IPS-NIHi7 (cell line): ENCODE results near the gene KRTAP2-1.
"Not testable (repeated sequence)": the region's sequence is repeated elsewhere in the genome, so short reads cannot be mapped to it uniquely, and the experiment has no call there.

Experiments
- DNase-seq: peaks from one replicate; pipeline ENCODE4 v3.0.0; 2012; ENCODE audit warnings: mixed read lengths; ENCODE audit errors: extremely low spot score

The KRTAP2-1 gene, protein sequence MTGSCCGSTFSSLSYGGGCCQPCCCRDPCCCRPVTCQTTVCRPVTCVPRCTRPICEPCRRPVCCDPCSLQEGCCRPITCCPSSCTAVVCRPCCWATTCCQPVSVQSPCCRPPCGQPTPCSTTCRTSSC

DNA sequence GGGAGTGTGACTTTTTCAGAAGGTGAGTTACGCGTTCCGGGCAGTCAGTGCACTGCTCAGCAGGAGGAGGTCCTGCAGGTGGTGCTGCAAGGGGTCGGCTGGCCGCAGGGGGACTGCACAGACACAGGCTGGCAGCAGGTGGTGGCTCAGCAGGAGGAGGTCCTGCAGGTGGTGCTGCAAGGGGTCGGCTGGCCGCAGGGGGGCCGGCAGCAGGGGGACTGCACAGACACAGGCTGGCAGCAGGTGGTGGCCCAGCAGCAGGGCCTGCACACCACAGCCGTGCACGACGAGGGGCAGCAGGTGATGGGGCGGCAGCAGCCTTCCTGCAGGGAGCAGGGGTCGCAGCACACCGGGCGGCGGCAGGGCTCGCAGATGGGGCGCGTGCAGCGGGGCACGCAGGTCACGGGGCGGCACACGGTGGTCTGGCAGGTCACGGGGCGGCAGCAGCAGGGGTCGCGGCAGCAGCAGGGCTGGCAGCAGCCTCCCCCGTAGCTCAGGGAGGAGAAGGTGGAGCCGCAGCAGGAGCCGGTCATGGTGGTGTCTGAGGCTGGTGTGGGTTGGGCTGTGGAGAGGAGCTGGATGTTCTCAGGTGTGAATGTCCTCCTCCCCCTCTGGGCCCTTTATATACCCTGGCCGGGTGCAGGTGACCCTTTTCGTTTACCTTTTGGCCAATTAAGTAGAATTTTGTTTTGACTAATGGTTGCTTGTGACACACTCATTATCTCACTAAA, at the start of gene KRTAP2-1:
Gene KRTAP2-1 (minus strand): TSS at position 582 of the 731 bp plus-strand sequence. CDS start 49 bp downstream, at position 533.
- not testable (repeated sequence) for DNase-seq

DNA sequence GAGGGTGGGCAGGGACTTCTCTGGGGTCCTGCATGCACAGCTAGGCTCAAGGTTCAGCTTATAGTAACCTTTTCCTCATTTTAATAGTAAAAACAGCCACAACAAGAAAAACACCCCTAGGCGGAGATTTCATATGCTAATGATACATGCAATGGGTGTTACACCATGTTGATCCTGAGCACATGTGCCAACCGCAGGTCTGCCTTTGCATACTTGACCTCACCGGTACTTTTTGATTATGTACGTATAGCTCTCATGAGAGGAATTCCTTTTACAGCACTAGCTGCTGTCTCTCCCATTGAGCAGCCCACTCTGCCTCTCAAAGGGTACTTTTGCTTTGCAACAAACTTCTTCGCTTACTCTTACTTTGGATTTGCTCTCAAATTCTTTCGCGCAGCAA, 48.9 kb upstream of the KRTAP2-1 start:
- DNase-seq: no peak

DNA sequence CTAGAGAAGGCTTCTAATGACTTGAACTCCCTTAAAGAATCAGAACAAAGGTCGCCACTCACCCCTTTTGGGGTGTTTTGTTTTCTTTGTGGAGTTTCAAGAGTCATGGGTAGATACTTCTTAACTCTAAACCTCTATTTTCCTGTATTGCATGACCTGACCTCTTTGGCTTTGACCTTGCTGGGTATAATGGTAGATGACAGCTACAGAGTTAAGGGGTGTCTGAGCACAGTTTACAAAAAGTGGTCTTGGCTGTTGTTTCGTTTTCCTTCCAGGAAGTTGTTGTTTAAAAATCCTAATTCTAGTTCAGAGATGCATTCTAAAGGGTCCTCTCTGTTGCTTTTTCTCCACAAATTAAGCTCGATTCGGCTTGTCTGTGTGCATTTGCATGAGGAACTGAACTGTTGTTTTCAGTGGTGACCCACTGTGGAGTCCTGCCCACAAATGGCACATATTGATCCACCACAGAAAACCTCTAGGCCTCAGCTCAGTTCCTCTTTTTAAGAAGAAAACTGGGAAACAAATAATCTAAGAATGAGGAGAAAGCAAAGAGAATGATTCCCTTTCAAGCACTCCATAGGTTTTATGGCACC, 41.7 kb upstream of the KRTAP2-1 start:
- DNase-seq: not testable (repeated sequence)

DNA sequence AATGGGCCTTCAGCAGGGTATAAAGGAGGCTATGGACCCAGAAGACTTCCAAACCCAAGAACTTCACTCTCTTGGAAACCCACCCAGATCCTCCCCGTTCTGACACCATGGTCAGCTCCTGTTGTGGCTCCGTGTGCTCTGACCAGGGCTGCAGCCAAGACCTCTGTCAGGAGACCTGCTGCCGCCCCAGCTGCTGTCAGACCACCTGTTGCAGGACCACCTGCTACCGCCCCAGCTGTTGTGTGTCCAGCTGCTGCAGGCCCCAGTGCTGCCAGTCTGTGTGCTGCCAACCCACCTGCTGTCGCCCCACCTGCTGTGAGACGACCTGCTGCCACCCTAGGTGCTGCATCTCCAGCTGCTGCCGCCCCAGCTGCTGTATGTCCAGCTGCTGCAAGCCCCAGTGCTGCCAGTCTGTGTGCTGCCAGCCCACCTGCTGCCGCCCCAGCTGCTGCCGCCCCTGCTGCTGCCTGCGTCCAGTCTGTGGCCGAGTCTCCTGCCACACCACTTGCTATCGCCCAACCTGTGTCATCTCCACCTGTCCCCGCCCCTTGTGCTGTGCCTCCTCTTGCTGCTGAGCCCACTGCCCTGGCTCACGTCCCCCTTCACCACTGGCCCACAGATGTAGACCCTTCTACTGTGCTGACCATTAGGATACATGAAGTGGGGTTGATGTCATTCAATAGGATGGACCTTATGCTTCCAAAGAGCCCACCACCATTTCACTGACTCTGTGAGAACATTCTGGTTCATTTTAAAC, 37.2 kb upstream of the KRTAP2-1 start, which contains the start of gene KRTAP4-7:
Gene KRTAP4-7 (plus strand): TSS at position 51 of the 757 bp plus-strand sequence. CDS start 57 bp downstream, at position 108.
- DNase-seq: not testable (repeated sequence)

DNA sequence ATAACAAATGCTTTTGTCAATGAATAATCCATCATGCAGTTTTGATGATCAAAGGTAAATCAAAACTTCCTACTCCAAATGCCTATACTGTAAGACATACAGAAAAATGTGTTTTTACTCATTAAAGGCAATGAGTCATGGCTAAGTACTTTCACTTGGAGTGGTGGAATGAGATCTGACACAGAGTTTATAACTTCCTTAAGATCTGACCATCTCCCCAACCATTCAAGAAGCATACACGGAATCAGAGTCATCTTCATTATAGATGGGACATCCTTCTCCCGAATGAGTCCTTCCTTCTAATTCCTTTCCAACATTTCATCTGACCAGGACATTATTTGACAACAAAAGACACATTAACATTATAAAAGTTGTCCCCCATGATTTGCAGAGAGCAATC, 36.3 kb upstream of the KRTAP2-1 start:
- DNase-seq: not testable (repeated sequence)

DNA sequence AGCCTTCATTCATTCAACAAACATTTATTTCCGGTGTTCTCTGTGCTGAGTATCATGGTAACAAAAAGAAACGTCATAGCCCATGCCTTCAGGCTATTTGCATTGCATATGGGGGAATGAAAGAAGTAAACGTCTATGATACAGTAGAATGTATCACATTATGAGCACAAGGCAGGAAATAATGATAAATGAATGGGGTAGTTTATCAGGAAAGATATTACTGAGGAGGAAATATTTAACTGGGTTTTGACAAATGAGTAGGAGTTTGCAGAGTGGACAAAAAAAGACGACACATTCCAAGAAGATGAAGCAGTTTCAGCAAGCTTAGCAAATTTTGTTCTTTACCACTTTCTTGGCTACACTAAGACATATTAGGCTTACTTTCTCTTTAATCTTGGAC, 35.5 kb upstream of the KRTAP2-1 start:
- no peak for DNase-seq

DNA sequence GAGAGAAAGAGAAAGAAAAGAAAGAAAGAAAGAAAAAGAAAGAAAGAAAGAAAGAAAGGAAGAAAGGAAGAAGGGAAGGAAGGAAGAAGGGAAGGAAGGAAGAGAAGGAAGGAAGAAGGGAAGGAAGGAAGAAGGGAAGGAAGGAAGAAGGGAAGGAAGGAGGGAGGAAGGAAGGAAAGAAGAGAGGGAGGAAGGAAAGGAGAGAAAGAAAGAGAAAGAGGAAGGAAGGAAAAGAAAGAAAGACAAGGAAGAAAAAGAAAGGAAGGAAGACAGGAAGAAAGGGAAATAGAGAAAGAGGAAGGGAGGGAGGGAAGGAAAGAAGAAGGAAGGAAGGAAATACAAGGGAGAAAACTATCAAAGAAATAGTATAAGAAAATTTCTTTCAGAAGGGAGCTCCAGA, 29.7 kb upstream of the KRTAP2-1 start:
- DNase-seq: no peak

DNA sequence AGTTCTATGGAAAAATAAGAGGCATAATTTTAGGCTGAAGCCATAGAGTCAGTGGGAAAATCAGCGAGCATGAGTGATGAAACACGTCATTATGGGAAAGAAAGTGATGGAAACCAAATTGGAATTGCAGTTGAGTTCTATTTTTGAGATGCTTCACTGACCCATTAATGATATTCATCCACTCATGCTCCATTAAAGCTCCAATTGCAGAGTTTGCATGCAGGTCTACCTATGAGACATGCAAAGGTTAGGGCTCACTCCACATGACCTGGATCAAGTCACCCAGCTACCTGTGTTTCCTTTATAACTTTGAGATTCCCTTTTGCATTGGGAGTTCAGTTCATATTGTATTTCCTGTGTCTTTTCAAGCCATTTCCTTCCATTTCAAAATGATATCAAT, 26.6 kb upstream of the KRTAP2-1 start:
- no peak for DNase-seq

DNA sequence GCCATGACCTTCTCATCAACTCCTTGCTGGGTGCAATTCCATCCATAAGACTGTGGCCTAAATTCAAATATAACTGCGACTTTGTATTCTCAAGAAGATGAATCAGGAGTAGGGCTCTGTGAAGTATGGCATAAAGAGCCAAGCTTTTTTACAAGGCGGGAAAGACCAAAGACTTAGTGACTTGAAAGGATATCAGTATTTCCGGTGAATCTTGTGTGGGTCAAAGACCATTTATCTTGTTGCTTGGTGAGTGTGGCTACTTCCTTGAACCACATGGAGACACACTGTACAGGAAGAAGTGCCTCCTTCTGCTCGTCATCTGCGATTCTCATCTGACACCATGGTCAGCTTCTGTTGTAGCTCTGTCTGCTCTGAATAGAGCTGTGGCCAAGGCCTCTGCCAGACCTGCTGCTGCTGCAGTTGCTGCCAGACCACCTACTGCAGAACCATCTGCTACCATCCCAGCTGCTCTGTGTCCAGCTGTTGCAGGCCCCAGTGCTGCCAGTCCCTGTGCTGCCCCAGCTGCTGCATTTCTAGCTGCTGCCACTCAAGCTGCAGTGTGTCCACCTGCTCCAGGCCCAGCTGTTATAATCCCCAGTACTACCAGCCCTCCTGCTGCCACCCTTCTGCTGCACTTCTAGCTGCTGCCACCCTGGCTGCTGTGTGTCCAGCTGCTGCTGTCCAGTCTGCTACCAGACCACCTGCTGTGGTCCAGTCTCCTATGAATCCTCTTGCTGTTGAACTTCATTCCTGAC, 24.7 kb upstream of the KRTAP2-1 start:
- no peak for DNase-seq

DNA sequence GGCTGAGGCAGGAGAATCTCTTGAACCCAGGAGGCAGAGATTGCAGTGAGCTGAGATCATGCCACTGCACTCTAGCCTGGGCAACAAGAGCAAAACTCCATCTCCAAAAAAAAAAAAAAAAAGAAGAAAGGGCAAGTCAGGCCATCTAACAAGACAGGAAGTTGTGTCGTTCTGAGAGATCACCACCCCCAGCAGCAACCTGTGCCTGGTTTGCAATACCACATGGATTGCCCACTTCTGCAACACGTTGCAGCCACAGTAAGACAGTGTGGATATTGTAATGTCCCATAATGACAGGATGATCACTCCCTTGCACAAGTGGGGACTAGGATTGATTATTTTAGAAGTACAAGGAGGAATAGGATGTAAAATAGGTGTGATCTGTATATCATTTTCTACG, 21.9 kb upstream of the KRTAP2-1 start:
- DNase-seq: no peak

DNA sequence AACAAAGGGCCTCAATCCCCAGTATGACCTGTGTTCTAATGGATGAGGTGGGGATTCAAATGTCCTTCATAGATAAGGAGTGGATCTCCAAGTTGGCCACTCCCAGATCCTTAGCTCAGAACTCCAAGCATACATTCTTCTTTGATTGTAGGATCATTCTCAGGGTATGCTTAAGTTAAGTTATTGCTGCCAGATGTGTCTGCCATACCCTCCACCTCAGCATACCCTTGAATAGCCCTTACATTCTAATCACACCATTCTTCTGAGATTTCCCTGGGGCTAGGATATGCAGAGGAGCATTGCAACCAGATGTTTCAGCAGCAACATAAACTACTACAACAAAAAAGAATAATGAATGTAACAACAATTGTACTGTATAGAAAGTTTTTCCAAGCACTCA, 20.2 kb upstream of the KRTAP2-1 start:
- no peak for DNase-seq

DNA sequence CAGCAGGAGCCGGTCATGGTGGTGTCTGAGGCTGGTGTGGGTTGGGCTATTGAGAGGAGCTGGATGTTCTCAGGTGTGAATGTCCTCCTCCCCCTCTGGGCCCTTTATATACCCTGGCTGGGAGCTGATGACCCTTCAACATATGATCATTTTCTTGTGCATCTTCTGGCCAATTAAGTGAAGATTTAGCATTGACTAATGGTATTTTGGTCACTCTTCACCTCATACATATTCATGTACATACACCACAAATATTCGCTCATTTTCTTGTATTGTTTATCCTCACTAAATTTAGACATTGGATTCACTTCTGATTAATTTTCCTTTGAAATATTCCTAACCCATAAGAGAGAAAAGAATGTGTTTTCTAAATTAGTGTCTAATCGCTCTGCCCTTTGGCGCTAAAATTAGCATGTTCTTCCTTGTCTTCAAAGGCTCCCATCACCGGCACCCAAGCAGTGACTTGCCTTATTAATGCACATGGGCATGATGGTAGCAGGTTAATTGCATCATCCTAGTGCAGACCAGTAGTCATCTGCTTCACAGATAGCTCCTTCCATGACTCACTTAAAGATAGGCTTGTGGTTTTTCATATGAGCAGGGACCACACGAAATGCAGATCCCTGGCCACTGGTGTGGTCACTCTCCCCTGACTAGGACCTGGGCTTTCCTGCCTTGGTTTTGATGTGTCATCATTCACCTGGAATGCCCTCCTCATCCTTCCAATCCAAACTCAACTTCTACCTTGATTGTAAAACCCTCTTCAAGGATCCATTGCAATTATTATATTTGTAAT, 18.9 kb upstream of the KRTAP2-1 start, which contains the start of gene KRTAP2-4:
Gene KRTAP2-4 (minus strand): TSS at position 51 of the 796 bp plus-strand sequence. CDS start 34 bp downstream, at position 17.
- DNase-seq: no peak

DNA sequence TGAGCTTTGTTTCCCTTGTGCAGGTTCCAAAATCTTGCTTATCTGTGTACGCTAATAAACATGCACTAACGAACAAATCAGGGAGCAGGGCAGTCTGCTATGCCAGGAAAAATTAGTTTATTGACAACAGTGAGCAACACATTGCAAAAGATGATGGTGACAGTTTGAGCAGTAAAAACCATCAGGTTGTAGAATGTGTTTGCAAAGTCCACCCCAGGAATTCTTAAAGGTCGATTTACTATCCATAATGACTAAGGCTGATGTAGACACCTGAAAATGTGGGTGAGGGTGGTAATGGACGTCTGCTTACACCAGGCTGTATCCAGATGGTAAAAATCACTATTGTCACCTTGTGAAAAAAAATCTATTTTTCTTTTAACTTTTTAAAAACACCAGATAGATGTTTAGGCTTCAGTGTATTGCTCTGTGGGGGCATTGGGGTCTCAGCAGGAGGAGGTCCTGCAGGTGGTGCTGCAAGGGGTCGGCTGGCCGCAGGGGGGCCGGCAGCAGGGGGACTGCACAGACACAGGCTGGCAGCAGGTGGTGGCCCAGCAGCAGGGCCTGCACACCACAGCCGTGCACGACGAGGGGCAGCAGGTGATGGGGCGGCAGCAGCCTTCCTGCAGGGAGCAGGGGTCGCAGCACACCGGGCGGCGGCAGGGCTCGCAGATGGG, 18.0 kb upstream of the KRTAP2-1 start:
- DNase-seq: not testable (repeated sequence)

DNA sequence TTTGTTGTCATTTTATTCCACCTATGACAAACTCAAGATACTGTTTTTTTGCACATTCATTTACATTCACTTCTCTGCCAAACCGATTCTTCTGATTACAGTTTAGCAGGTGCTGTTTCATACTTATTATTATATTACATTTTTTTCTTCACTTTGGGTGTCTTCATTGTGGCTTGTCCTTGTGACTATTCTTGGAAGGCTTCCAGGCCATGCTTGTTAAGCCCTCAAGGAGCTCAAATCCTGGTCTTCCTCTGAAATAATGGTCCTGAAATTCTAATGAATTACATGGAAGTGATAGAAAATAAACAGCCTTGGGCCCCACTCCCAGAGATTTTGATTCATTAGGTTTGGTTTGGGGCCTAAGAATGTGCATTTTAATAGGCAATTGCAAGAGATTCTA, 17.2 kb upstream of the KRTAP2-1 start:
- DNase-seq: no peak

DNA sequence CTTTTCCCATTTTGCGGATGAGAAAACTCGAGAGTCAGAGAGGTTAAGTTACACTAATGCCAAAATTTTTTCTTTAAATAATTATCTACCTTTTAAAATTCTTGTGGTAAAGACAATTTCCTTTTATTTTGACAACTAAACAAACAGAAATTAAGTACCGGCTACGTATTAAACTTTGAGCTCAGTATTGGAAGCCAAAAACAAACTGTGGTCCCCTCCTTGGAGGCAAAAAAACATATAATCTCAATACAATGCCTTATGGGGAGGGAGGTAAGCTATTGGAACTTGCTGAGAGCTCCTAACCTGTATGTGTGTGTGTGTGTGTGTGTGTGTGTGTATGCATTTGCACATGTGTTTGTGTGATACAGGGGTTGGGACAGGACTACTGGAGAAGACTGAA, 16.3 kb upstream of the KRTAP2-1 start:
- DNase-seq: no peak

DNA sequence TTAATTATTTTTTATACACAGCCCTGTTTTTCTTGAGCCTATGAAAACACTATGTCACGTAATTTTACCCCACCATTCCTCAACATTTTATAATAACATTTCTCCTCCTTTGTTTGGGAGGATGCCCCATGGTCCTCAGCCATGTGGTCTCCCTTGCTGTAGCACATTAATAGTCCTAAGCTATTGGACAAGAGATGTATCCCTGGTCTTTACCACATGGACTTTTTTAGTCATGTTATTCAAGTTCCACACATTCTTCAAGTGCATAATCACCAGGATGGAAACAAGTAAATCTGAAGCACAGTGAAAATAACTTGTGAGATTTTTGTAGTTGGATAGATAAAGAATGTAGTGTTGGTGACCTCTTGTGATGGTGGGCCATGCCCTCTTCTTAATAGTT, 14.8 kb upstream of the KRTAP2-1 start:
- DNase-seq: no peak

DNA sequence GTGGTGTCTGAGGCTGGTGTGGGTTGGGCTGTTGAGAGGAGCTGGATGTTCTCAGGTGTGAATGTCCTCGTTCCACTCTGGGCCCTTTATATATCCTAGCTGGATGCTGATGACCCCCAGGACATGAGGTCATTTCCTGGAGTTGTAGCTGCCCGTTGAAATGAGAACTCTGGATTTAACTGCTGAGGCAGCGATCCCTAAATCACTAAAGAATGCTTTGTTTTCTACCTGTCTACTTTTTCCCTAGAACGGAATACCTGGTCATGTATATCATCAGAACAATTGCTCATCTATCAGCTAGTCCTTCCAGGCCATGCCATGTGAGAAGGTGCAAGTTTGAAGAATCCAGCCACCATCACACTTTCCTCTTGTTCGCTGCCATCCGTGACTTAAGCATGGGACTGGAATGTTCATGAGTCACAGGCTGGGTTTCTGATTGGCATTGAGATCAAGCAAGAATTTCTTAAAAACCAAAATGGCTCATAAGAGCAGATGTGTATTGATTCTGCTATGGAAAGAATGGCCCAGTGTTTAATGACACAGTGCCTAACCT, 13.0 kb upstream of the KRTAP2-1 start, which contains the start of gene KRTAP2-3:
Gene KRTAP2-3 (minus strand): TSS at position 63 of the 553 bp plus-strand sequence. CDS start 64 bp downstream, outside the sequence.
- DNase-seq: no peak

DNA sequence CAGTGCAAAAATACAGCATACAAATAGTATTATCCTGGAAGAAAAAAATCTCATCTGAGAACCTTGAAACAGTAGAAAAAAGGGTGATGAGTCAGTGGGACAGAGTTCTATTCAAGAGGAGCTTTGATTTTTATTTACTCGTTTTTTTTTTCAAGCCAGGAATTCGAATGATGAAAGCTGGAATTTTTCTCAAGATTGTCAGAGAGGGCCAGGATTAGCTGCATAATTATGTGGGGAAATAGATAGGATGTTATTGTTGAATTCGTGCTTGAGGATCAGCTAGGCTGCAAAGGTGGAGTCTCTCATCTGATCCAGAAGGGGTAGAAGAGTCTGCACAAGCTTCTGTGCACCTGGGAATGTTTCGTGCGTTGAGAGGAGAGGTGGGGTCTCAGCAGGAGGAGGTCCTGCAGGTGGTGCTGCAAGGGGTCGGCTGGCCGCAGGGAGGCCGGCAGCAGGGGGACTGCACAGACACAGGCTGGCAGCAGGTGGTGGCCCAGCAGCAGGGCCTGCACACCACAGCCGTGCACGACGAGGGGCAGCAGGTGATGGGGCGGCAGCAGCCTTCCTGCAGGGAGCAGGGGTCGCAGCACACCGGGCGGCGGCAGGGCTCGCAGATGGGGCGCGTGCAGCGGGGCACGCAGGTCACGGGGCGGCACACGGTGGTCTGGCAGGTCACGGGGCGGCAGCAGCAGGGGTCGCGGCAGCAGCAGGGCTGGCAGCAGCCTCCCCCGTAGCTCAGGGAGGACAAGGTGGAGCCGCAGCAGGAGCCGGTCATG, 12.3 kb upstream of the KRTAP2-1 start:
- not testable (repeated sequence) for DNase-seq

DNA sequence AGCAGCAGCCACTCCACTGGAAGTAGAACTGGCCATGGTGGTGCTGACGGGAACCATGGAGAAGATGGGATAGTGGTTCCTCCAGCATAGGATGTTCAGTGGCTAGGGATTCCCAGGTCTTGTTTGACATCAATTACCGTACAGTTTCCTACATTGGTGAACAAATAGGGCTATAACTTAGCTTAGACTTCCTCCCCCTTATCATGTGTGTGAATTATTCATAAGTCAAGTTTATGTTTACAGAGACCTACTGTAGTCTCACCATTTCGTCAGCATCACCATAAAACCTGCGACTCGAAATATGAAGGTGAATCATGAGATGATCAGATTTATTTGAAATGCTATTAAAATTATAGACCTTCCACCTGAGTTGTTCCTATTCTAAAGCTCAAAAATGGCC, 11.6 kb upstream of the KRTAP2-1 start:
- DNase-seq: no peak
